ENCODE data around the gene GSE1.

GRCh38 chr16:85715169-85716021 is 102.3 kb downstream of the GSE1 start:
- TF ChIP-seq CTCF (CRISPR knock-in tag; IDR thresholded peaks at IDR 0.05) (no peak), NBN (conservative IDR thresholded peaks at IDR 0.05) (no peak), ZNF501 (CRISPR knock-in tag; IDR thresholded peaks at IDR 0.05) (no peak), KLF13 (CRISPR knock-in tag; IDR thresholded peaks at IDR 0.05) (no peak), TRIM24 (CRISPR knock-in tag; IDR thresholded peaks at IDR 0.05) (no peak), ELF1 (CRISPR knock-in tag; IDR thresholded peaks at IDR 0.05) (no peak), PRMT3 (CRISPR knock-in tag; IDR thresholded peaks at IDR 0.05; ENCODE audit: borderline replicate concordance, low read depth) (no peak), ATF3 (CRISPR knock-in tag; IDR thresholded peaks at IDR 0.05) (no peak), ZNF747 (CRISPR knock-in tag; IDR thresholded peaks at IDR 0.05; ENCODE audit: borderline replicate concordance) (no peak), GATAD2A (CRISPR knock-in tag; IDR thresholded peaks at IDR 0.05) (no peak), ZNF782 (CRISPR knock-in tag; IDR thresholded peaks at IDR 0.05; ENCODE audit: borderline replicate concordance) (no peak), NR3C1 (CRISPR knock-in tag; IDR thresholded peaks at IDR 0.05) (no peak)
- TF ChIP-seq, protein P1, sequence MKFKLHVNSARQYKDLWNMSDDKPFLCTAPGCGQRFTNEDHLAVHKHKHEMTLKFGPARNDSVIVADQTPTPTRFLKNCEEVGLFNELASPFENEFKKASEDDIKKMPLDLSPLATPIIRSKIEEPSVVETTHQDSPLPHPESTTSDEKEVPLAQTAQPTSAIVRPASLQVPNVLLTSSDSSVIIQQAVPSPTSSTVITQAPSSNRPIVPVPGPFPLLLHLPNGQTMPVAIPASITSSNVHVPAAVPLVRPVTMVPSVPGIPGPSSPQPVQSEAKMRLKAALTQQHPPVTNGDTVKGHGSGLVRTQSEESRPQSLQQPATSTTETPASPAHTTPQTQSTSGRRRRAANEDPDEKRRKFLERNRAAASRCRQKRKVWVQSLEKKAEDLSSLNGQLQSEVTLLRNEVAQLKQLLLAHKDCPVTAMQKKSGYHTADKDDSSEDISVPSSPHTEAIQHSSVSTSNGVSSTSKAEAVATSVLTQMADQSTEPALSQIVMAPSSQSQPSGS (CRISPR knock-in tag; IDR thresholded peaks at IDR 0.05) = no peak
